ENCODE data around the gene COLGALT1. TPM values are rescaled to one million over a fixed set of nuclear protein-coding genes. Genes with fewer than 3 reads are reported as not detected.
"Not testable (repeated sequence)": the region's sequence is repeated elsewhere in the genome, so short reads cannot be mapped to it uniquely, and the experiment has no call there.

Gene COLGALT1
- total RNA-seq, 1 donor from 2014 or later, result 38.4 TPM

GRCh38 chr19:17550076-17550667 lies 5.3 kb upstream of the COLGALT1 start:
- H3K27me3 Mint-ChIP-seq (ENCODE audit: insufficient read depth, low read depth), result peaks cover 8% of the 10 kb centered on the region
- peaks cover 16% of the 10 kb centered on the region for H3K4me1 Mint-ChIP-seq

GRCh38 chr19:17552735-17553134 lies 2.7 kb upstream of the COLGALT1 start:
- not testable (repeated sequence) for H3K27me3 ChIP-seq; H3K9ac ChIP-seq; H3K9me3 ChIP-seq (ENCODE audit: low read depth); H3K4me2 ChIP-seq; H3K4me1 ChIP-seq; H3K27ac Mint-ChIP-seq; H3K27ac ChIP-seq; DNase-seq (ENCODE audit: low spot score); H3K36me3 ChIP-seq; H3K36me3 Mint-ChIP-seq; H4K20me1 ChIP-seq (ENCODE audit: low read depth); H2AFZ ChIP-seq (replicated peaks); H3K27me3 Mint-ChIP-seq (ENCODE audit: insufficient read depth, low read depth); H3K4me3 Mint-ChIP-seq; H3K4me3 ChIP-seq; H3K9me3 Mint-ChIP-seq
- Histone ChIP-seq H3K79me2 (ENCODE audit: low read depth) (peaks cover 13% of the 10 kb centered on the region), H3F3A (ENCODE audit: low read depth) (peaks cover 23% of the 10 kb centered on the region)
- peaks cover 12% of the 10 kb centered on the region for H3K4me1 Mint-ChIP-seq

More at GRCh38 chr19:17550076-17550667, 5.3 kb upstream of the COLGALT1 start:
- DNase-seq (ENCODE audit: low spot score), result no peak
- no peaks in the 10 kb centered on the region for H3K9me3 ChIP-seq (ENCODE audit: low read depth)
- Mint-ChIP-seq H3K27ac (no peak overlapping the region), H3K4me3 (no peak overlapping the region), H3K36me3 (no peaks in the 10 kb centered on the region), H3K9me3 (peaks cover 3% of the 10 kb centered on the region)
- H3K27me3 ChIP-seq, result no peaks in the 10 kb centered on the region
- no peaks in the 10 kb centered on the region for H3K79me2 ChIP-seq (ENCODE audit: low read depth)
- H3K4me1 ChIP-seq, result no peaks in the 10 kb centered on the region
- TF ChIP-seq EZH2phosphoT487 (IDR thresholded peaks at IDR 0.05) (no peak), CTCF (IDR thresholded peaks at IDR 0.05) (no peak), EZH2 (IDR thresholded peaks at IDR 0.05) (no peak)
- no peak overlapping the region for H3K4me3 ChIP-seq
- H3F3A ChIP-seq (ENCODE audit: low read depth), result peaks cover 8% of the 10 kb centered on the region
- H3K9ac ChIP-seq, result no peak overlapping the region
- H3K36me3 ChIP-seq, result no peaks in the 10 kb centered on the region
- no peak overlapping the region for H3K4me2 ChIP-seq
- H3K27ac ChIP-seq, result no peak overlapping the region
- no peaks in the 10 kb centered on the region for H4K20me1 ChIP-seq (ENCODE audit: low read depth)
- H2AFZ ChIP-seq (replicated peaks), result no peak overlapping the region

- H4K20me1 ChIP-seq (ENCODE audit: low read depth), result peaks cover 9% of the 10 kb centered on the region
- Mint-ChIP-seq H3K27ac (peak overlapping the region; percentile 44), H3K4me3 (no peak overlapping the region), H3K36me3 (no peaks in the 10 kb centered on the region), H3K27me3 (ENCODE audit: insufficient read depth, low read depth) (peaks cover 5% of the 10 kb centered on the region), H3K4me1 (peaks cover 12% of the 10 kb centered on the region), H3K9me3 (peaks cover 3% of the 10 kb centered on the region)
- H3K4me3 ChIP-seq, result no peak overlapping the region
- H3K9me3 ChIP-seq (ENCODE audit: low read depth), result no peaks in the 10 kb centered on the region
- no peak overlapping the region for H3K9ac ChIP-seq
- TF ChIP-seq EZH2phosphoT487 (IDR thresholded peaks at IDR 0.05), result no peak
- TF ChIP-seq CTCF (IDR thresholded peaks at IDR 0.05), result no peak
- no peak for TF ChIP-seq EZH2 (IDR thresholded peaks at IDR 0.05)
- H2AFZ ChIP-seq (replicated peaks), result peak overlapping the region; percentile 79
- peak overlapping the region; percentile 18 for H3K4me2 ChIP-seq
- no peaks in the 10 kb centered on the region for H3K4me1 ChIP-seq
- H3F3A ChIP-seq (ENCODE audit: low read depth), result peaks cover 23% of the 10 kb centered on the region
- peak; percentile 15 for DNase-seq (ENCODE audit: low spot score)
- peaks cover 13% of the 10 kb centered on the region for H3K79me2 ChIP-seq (ENCODE audit: low read depth)
- no peaks in the 10 kb centered on the region for H3K36me3 ChIP-seq
- H3K27ac ChIP-seq, result peak overlapping the region; percentile 46
- H3K27me3 ChIP-seq, result no peaks in the 10 kb centered on the region
Measured at GRCh38 chr19:17553256-17553655, 2.2 kb upstream of the COLGALT1 start.

- H3K9me3 Mint-ChIP-seq, result no peaks in the 10 kb centered on the region
- H3K4me3 Mint-ChIP-seq, result peak overlapping the region; percentile 83
- TF ChIP-seq EZH2phosphoT487 (IDR thresholded peaks at IDR 0.05), result no peak
- TF ChIP-seq CTCF (IDR thresholded peaks at IDR 0.05), result no peak
- TF ChIP-seq EZH2 (IDR thresholded peaks at IDR 0.05), result no peak
- H3K27me3 ChIP-seq, result no peaks in the 10 kb centered on the region
- peaks cover 12% of the 10 kb centered on the region for H4K20me1 ChIP-seq (ENCODE audit: low read depth)
- H3K36me3 ChIP-seq, result no peaks in the 10 kb centered on the region
- H2AFZ ChIP-seq (replicated peaks), result peak overlapping the region; percentile 74
- peaks cover 5% of the 10 kb centered on the region for H3K36me3 Mint-ChIP-seq
- no peak overlapping the region for H3K9ac ChIP-seq
- peaks cover 6% of the 10 kb centered on the region for H3K27me3 Mint-ChIP-seq (ENCODE audit: insufficient read depth, low read depth)
- H3K4me2 ChIP-seq, result peak overlapping the region; percentile 100
- DNase-seq (ENCODE audit: low spot score), result no peak
- peaks cover 13% of the 10 kb centered on the region for H3K79me2 ChIP-seq (ENCODE audit: low read depth)
- H3K27ac Mint-ChIP-seq, result no peak overlapping the region
- H3K4me3 ChIP-seq, result peak overlapping the region; percentile 98
- peaks cover 17% of the 10 kb centered on the region for H3K4me1 Mint-ChIP-seq
- no peak overlapping the region for H3K27ac ChIP-seq
- H3K9me3 ChIP-seq (ENCODE audit: low read depth), result no peaks in the 10 kb centered on the region
- H3K4me1 ChIP-seq, result no peaks in the 10 kb centered on the region
- peaks cover 34% of the 10 kb centered on the region for H3F3A ChIP-seq (ENCODE audit: low read depth)
Measured at GRCh38 chr19:17554968-17555479, 425 bp upstream of the COLGALT1 start.

All from neural progenitor cell (in vitro differentiated cells).